ENCODE measurements around the gene LZTS3.
"Not testable (repeated sequence)": the region's sequence is repeated elsewhere in the genome, so short reads cannot be mapped to it uniquely, and the experiment has no call there.

LZTS3 gene

GRCh38 chr20:3123542-3123941 lies 49.8 kb downstream of the LZTS3 start:
- no peak overlapping the region for H3K27ac ChIP-seq
- no peak for TF ChIP-seq CTCF (conservative IDR thresholded peaks at IDR 0.05)

- no peak overlapping the region for H3K27ac ChIP-seq
- no peak for TF ChIP-seq CTCF (conservative IDR thresholded peaks at IDR 0.05)
These were observed 51.3 kb downstream of the LZTS3 start for GRCh38 chr20:3121955-3122610.

- H3K27ac ChIP-seq = no peak overlapping the region
These were observed 52.0 kb downstream of the LZTS3 start for GRCh38 chr20:3121271-3121911.

GRCh38 chr20:3119044-3119443 lies 54.3 kb downstream of the LZTS3 start:
- no peak overlapping the region for H3K27ac ChIP-seq
- TF ChIP-seq CTCF (conservative IDR thresholded peaks at IDR 0.05) = no peak

More at GRCh38 chr20:3121271-3121911, 52.0 kb downstream of the LZTS3 start:
- no peak for TF ChIP-seq CTCF (conservative IDR thresholded peaks at IDR 0.05)

GRCh38 chr20:3117839-3118379 lies 55.4 kb downstream of the LZTS3 start:
- not testable (repeated sequence) for H3K27ac ChIP-seq

- TF ChIP-seq CTCF (conservative IDR thresholded peaks at IDR 0.05) = no peak
- H3K27ac ChIP-seq = no peak overlapping the region
These were observed 57.0 kb downstream of the LZTS3 start for GRCh38 chr20:3116341-3116740.

- TF ChIP-seq CTCF (conservative IDR thresholded peaks at IDR 0.05) = peak; percentile 95
- peak overlapping the region; percentile 13; the same call in 1 of the 2 replicates for H3K27ac ChIP-seq
These were observed 57.9 kb downstream of the LZTS3 start for GRCh38 chr20:3115190-3116107.

All from VCaP (cell line).